RWPE2 (cell line): Measurements from ENCODE around the gene IRF1.

Source experiments
- ATAC-seq: fragments of 200-7000 bp; cut with Tn5 transposase; 3 replicates; pipeline ENCODE4 v1.9.1; 2021; ENCODE audit warnings: low read depth
- DNase-seq: peaks from one replicate; pipeline ENCODE4 v3.0.0-alpha.2; 2020; ENCODE audit warnings: low spot score
- H3K27ac ChIP-seq: fragments of 450-650 bp; 2 replicates; pipeline ENCODE4 v1.5.1; 2017; ENCODE audit warnings: mild to moderate bottlenecking; ENCODE audit not compliant: poor library complexity, severe bottlenecking
- H3K27me3 ChIP-seq: fragments of 250-450 bp; sonication (Bioruptor Pico); 2 replicates; pipeline ENCODE4 v1.5.1; 2021; ENCODE audit warnings: mild to moderate bottlenecking, moderate library complexity; ENCODE audit not compliant: insufficient read depth, poor library complexity, severe bottlenecking
- H3K36me3 ChIP-seq: fragments of 250-450 bp; sonication (Bioruptor Pico); 2 replicates; pipeline ENCODE4 v1.5.1; 2020; ENCODE audit warnings: low read depth, mild to moderate bottlenecking, moderate library complexity
- H3K4me1 ChIP-seq: fragments of 250-450 bp; sonication (Bioruptor Pico); 2 replicates; pipeline ENCODE4 v1.5.1; 2021; ENCODE audit warnings: mild to moderate bottlenecking, moderate library complexity; ENCODE audit not compliant: insufficient read depth, poor library complexity, severe bottlenecking
- H3K4me3 ChIP-seq: fragments of 250-450 bp; sonication (Bioruptor Pico); 2 replicates; pipeline ENCODE4 v1.5.1; 2021; ENCODE audit warnings: mild to moderate bottlenecking, moderate library complexity; ENCODE audit not compliant: severe bottlenecking
- H3K9me3 ChIP-seq: fragments of 250-450 bp; sonication (Bioruptor Pico); 2 replicates; pipeline ENCODE4 v1.5.1; 2021; ENCODE audit warnings: mild to moderate bottlenecking, moderate library complexity; ENCODE audit not compliant: severe bottlenecking
- CTCF ChIP-seq: fragments of 450-650 bp; IDR thresholded peaks from one replicate; pipeline ENCODE4 v1.5.1; 2017; ENCODE audit warnings: mild to moderate bottlenecking, moderate library complexity; ENCODE audit not compliant: poor library complexity, severe bottlenecking

The IRF1 gene

GRCh38 chr5:132465059-132465707, 25.4 kb downstream of the IRF1 start:
- no peaks in the 10 kb centered on the region for H3K36me3 ChIP-seq
- peaks cover 43% of the 10 kb centered on the region for H3K4me1 ChIP-seq
- H3K4me3 ChIP-seq, result no peak overlapping the region
- H3K9me3 ChIP-seq, result no peaks in the 10 kb centered on the region
- peak overlapping the region; percentile 58 for H3K27ac ChIP-seq
- DNase-seq (peak; percentile 29), ATAC-seq (no peak)
- no peaks in the 10 kb centered on the region for H3K27me3 ChIP-seq
- TF ChIP-seq CTCF, result no peak

GRCh38 chr5:132464156-132464939, 26.2 kb downstream of the IRF1 start:
- ATAC-seq (peak; percentile 18), DNase-seq (peak; percentile 58)
- H3K27me3 ChIP-seq, result no peaks in the 10 kb centered on the region
- H3K4me1 ChIP-seq, result peaks cover 46% of the 10 kb centered on the region
- H3K27ac ChIP-seq, result peak overlapping the region; percentile 58
- H3K9me3 ChIP-seq, result no peaks in the 10 kb centered on the region
- no peak overlapping the region for H3K4me3 ChIP-seq
- peak; percentile 44 for TF ChIP-seq CTCF
- H3K36me3 ChIP-seq, result no peaks in the 10 kb centered on the region

- Histone ChIP-seq H3K4me3 (no peak overlapping the region), H3K9me3 (no peaks in the 10 kb centered on the region), H3K27me3 (no peaks in the 10 kb centered on the region), H3K4me1 (peaks cover 51% of the 10 kb centered on the region), H3K36me3 (no peaks in the 10 kb centered on the region), H3K27ac (peak overlapping the region; percentile 58)
- TF ChIP-seq CTCF, result no peak
- DNase-seq (no peak), ATAC-seq (no peak)
Observed at GRCh38 chr5:132463811-132464155, 26.8 kb downstream of the IRF1 start.

- Histone ChIP-seq H3K9me3 (no peaks in the 10 kb centered on the region), H3K27ac (no peak overlapping the region), H3K36me3 (no peaks in the 10 kb centered on the region), H3K27me3 (no peaks in the 10 kb centered on the region), H3K4me3 (no peak overlapping the region), H3K4me1 (peaks cover 52% of the 10 kb centered on the region)
- no peak for TF ChIP-seq CTCF
- DNase-seq (peak; percentile 42), ATAC-seq (no peak)
Observed at GRCh38 chr5:132462856-132463745, 27.5 kb downstream of the IRF1 start.
